Stimulated activated CD8-positive, alpha-beta memory T cell treated with anti-CD3 and anti-CD28 coated beads, Interleukin-15, amount 100 ng/mL, for 1 hour (primary cell): Measurements from ENCODE around the gene SPAAR.
"Not testable (repeated sequence)": the region's sequence is repeated elsewhere in the genome, so short reads cannot be mapped to it uniquely, and the experiment has no call there.

Experiments used
- DNase-seq: peaks from one replicate; pipeline ENCODE4 v3.0.0-alpha.2; 2020; ENCODE audit warnings: low read depth

The SPAAR gene

DNA sequence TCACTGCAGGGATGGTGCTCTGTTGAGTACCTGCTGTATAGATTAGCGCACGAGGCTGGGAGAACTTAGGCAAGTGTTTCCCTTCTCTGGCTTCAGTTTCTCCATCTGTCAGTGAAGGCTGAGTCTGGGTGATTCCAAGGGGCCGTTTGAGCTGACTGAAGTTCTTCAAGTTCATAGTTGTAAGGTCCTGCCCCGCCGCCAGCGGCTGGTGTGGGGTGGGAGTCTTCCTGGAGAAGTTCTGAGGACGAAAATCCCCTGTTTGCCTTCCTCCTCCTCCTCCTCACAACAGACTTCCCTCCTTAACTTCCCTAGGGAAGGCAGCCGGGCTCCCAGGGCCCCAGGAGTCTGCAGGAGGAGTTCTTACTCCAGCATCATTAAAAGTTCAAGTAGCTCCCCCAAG, 5.0 kb upstream of the SPAAR start:
- no peak for DNase-seq

DNA sequence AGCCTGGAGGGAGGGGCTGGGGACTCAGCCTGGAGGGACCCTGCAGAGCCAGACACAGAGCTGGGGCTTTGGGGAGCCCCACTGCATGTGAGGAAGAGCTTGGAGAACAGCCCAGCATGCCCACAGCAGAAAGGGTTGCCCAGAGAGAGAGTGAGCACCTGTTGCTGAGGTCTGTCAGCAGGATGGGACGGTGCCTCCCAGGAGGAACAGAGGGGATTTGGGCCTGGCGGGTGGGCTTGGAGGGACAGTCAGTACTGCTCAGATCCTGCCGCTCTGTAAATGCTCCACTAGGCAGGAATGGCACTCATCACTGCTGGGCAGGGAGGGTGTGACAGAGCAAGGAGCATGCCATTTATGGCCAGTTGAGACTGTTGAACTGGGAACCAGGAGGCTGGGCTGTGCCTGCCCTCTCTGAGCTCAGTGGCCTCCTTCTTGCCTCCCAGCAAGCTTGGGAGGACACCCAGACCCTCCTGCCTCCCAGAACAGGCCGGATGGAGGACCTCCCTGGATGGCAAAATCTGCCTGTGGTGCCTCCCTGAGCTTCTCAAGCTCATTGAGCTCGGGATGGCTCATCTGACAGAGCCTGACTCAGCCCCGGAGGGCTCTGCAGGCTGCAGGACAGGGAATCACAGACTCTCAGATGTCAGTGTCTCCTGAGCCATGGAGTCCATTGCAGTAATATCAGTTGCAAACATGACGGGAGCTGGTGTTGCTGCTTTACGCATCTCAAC, 4.1 kb upstream of the SPAAR start:
- DNase-seq, result no peak

DNA sequence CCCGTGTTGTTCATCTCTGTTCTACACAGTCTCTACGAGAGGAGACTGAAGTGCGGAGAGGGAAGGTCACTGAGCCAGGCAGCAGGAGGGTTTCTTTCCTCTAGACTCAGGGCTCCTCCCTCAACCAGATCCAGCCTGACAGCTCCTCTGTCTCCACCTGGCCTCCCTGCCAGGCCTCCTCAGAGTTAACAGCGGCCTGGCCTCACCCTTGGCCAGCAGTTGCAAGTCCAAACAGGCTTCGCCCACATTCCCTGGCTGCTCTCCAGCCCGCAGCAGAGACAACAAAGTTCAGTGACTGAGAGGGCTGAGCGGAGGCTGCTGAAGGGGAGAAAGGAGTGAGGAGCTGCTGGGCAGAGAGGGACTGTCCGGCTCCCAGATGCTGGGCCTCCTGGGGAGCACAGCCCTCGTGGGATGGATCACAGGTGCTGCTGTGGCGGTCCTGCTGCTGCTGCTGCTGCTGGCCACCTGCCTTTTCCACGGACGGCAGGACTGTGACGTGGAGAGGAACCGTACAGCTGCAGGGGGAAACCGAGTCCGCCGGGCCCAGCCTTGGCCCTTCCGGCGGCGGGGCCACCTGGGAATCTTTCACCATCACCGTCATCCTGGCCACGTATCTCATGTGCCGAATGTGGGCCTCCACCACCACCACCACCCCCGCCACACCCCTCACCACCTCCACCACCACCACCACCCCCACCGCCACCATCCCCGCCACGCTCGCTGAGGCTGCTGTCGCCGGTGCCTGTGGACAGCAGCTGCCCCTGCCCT, 3.2 kb upstream of the SPAAR start, which contains the start of gene HRCT1:
Gene HRCT1, plus strand, starts transcription at position 291 of the 768 bp plus-strand sequence. Its CDS starts 86 bp downstream, at position 377.
- no peak for DNase-seq

DNA sequence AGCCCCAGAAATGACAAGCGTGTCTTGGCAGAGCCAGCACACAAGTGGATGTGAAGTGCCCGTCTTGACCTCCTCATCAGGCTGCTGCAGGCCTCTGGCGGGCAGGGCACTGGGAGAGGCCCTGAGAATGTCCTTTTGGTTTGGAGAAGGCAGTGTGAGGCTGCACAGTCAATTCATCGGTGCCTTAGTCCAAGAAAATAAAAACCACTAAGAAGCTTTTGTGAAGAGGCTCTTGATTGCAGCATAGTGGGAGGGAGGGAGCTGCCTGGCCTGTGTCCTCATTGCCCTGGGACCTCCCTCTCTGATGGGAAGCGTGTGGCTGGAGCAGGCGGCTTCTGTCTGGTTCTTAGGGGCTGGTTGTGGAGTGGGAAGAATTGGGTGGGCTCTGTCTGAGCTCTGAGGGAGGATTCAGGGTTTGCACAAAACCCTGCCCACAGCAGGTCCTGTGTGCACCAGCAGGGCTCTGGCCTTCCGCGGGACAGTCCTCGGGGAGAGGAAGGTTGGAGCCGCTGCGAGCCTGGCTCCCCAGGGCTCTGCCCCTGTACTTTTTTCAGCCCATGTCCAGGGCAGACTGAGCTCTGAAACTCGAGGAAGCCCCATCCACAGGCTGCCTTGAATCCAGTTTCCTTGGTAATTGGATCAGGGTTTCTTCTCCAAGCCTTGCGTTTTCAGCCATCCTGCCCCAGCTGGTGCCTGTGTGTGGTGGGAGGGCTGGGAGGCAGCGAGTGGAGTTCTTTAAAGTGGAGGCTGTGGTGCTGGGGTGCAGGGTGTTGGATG, 2.2 kb upstream of the SPAAR start:
- no peak for DNase-seq

DNA sequence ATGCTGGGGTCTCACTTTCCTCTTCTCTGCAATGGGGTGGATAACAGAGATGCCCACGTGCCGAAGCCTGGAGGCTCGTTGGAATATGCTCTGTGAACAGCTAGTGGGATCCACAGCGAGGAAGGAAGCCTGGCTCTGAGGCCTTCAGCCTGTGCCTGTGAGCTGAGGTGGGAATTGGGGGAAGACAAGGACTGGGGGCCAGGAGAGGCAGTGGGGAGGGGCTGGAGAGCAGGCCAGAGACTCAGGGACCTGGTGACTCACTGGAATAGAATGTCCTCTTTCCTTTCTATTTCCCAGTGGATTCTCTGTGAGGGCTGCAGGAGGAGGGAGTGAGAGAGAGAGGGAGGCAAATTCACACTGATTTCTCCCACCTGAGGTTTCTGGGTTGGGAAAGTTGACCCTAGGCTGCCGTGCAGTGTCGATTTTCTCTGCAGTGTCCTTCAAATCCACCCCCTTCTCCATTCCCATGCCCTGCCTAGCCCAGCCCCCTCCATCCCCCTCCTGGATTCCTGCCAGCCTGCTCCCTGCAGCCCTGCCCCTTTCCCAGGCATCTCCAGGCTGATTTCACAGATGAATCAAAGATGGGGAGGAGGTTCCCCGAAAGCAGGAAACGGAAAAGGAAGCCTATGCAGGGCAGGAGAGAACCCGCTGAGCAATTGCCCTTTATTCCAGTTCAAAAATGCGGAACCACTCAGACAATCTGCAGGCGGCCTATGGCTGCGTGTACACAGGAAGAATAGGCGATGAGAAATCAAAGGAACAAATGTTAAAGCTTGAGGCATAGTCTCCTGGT, 1.4 kb upstream of the SPAAR start:
- DNase-seq, result no peak

DNA sequence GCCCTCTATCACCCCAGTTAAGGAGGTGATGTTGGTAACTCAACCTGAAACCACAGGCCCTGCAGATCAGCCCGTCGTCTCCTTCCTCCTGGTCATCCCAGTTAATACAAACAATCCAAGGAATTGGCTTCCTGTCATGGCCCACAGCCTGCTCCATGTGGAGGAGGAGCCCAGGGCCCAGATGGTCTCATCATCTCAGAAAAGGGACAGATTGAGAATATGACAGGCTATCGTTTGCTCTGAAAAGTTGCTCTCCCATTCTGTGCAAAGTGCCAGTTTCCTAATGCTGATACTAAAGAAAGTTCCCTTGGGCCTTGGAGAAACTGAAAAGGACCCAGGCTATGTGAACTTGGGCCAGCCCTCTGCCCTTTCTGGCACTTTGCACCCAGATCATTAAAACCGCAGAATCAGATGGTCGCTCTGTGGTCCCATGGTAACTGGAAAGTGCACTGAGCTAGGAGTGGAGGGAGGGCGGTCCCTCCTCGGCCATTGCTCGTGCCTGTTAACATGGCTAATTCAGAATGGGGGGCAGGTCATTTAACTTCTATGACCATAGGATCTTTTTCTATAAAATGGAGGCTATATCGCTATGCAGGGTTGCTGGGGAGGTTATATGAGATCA, 675 bp upstream of the SPAAR start:
- no peak for DNase-seq

DNA sequence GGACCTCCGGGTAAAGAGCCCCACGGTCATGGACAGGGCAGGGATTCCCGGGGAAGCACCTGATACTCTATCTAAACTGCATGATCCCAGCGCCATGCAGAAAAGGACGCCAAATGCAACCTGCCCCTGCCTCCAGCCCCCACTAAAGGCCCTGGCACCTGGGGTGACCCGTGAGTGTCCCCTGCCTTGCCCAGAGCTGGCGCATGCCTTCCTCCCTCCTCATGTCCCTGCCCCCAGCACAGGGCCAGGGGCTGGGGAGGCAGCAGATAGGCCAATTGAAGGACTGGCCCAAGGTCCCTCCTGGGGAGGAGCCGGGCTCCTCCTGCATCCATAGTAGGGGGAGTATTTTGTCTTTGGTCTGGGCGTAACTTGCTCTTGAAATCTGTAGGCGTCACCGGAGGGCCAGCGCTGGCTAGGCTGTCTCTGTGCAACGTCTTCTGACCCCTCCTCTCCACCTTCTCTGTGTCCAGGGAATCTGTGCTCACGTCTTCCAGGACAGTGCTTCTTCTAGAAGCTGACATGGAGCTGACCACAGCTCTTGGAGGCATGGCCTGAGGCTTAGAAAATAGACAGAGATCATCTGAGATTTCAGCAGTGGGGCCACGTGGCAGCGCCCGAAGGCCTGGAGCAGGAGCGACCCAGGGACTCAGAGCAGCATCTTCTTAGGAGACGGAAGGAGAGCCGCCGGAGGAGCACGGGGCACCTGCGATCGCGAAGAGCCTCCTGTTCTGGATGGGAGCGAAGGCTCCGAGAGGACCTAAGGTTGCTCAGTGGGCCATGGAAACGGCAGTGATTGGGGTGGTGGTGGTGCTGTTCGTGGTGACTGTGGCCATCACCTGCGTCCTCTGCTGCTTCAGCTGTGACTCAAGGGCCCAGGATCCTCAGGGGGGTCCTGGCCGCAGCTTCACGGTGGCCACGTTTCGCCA, 660 bp downstream of the SPAAR start:
- no peak for DNase-seq

DNA sequence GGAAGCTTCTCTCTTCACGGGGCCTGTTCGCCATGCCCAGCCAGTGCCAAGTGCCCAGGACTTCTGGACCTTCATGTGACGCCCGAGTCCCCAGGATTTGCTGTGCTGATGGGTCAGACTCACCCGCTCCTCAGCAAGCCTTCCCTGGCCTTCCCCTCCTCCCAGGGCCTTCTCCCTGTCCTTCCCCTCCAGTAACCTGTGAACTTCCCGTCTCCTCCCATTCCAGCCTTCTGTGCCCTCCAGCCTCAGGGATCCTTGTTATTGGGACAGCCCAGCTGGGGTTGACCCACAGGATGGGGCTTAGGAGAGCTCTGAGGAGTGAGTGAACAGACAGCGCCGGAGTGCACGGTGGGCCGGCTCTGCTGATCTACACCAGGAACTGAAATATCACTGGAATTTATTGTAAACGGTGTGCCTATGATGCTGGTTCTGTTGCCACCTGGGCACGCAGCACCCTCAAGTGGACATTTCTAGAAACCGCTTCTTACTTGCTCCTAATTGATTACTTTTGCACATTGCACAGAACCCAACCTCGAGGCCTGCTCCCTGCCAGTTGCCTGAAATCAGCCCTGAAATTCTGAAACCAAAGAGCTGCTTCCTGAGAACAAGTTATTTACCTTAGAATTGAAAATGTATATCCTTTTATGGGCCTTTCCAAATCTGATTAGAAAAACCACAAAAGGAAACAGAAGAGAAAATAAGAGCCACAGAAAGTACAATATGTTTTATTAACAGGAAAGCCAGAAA, 1.5 kb downstream of the SPAAR start:
- DNase-seq, result no peak

DNA sequence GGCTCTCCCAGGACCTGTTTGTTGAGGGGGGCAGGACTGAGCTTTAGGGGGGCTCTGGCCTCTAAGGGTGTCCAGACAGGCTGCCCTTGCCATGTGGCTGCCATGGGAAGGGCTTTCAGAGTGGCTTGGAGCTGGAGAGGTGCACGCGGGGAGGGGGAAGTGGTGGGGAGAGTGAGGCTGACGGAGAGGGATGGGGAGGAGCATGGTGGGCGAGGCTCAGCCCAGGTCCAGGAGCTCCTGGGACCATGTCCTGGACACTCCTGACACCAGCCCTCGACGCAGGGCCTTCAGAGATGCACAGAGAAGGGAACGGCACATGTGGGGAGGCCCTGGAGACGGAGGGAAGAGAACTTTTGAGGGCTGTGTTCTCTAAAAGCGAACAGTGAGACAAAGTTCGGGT, 2.4 kb downstream of the SPAAR start:
- DNase-seq, result no peak

DNA sequence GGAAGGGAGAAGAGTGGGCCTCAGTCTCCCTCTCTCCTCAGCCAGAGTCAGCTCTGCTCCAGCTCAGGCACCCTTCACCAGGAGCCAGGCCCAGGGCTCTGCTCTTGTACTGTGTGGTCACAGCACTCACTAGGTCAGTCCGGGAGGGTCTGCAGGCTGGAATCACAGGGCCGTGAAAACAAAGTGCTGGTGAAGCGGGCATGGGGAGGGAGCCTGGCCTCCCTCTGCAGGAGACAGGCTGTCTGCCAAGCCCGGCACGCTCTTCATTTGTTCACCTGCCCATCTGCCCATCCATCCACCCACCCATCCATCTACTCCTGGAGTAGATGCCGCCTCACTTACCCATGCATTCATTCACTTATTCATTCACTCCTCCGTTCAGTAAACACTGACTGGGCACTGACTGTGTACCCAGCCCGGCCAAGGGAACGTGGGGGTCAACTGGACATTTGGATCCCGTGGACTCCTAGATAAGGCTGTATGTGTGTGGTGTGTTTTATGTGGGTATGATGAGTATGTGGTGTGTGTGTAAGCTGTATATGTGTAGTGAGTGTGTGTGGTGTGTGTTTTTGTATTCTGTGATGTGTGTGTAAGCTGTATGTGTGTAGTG, 3.6 kb downstream of the SPAAR start:
- no peak for DNase-seq

DNA sequence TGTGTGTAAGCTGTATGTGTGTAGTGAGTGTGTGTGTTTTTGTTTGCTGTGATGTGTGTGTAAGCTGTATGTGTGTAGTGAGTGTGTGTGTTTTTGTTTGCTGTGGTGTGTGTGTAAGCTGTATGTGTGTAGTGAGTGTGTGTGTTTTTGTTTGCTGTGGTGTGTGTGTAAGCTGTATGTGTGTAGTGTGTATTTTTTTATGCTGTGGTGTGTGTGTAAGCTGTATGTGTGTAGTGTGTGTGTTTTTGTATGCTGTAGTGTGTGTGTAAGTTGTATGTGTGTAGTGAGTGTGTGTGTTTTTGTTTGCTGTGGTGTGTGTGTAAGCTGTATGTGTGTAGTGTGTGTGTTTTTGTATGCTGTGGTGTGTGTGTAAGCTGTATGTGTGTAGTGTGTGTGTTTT, 4.1 kb downstream of the SPAAR start:
- DNase-seq, result not testable (repeated sequence)

DNA sequence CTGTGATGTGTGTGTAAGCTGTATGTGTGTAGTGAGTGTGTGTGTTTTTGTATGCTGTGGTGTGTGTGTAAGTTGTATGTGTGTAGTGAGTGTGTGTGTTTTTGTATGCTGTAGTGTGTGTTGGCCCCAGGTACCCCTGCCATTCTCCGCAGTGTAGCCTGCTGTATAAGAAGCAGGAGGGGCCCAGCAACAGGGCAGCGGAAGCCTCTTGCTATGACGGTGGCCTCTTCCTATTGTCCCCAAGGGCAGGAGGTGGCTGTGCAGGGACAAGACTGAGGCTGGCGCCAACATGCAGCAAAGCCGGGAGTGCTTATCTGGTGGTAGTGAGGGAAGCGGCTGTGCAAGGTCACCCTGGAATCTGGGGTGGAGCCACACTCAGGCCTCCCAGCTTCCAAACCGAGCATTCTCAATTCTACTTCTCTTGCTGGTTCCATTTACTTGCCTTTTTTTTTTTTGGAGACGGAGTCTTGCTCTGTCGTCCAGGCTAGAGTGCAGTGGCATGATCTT, 5.1 kb downstream of the SPAAR start:
- no peak for DNase-seq

DNA sequence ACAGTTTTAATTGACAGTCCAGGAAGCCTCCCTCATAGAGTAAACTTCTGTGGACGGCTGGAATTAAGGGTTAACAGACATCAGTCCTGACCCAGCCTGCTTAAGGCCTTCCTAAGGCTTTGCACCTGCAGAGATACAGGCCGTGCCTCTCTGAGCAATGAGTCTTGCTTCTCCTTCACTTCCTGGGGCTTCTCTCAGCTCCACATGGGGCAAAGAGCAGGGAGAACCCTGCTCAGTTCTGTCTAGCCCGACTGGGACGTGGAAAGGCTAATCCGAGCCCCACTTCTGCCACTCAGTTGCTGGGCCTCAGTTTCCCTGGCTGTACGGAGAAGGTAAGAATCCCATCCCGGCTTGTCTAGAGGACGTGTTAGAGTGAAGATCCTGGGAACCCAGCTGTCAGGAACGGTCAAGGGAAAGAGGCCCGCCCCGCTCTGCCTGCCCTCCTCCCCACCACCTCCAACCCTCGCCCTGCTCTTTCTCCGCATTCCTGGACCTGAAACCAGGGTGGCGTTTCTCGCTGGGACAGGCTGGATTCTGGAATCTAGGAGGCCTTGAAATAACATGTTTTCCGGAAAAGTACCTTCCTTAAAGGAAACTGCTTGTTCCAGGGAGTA, 6.5 kb downstream of the SPAAR start:
- no peak for DNase-seq

DNA sequence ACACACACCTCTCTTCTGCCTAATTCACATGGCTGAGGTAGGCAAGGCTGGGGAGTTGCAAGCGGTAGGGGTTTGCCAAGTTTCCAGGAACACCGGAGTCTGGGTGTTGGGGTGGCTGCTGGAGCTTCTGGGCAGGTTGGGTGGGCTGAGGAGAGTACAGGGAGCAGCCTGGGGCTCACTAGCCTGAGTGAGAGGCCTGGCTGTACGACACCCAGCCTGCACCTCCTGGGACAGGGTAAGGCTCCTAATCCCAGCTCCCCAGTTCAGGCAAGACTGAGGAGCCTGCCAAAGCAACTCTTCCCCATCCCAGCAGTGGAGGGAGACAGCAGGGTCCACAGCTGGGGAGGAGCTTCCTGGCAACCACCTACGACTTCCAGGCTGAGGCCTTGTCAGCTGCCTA, 8.0 kb downstream of the SPAAR start:
- no peak for DNase-seq

DNA sequence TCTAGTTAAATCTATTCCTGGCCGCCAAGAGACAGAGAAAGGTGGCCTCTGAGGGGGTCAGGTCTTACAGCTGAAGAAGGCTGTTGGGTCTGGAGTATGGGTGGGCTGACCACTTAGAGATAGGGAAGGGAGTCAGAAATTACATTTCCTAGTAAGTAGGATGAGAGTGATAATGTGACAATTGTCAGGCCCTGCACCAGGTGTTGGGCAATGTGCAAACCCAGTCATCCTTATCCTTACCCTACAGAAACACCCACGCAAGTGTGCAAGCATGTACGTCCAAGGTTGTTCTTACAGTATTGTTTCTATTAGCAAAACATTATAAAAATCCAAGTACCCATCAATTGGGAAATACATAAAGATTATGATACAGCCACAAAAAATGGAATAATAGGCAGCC, 9.5 kb downstream of the SPAAR start:
- no peak for DNase-seq

DNA sequence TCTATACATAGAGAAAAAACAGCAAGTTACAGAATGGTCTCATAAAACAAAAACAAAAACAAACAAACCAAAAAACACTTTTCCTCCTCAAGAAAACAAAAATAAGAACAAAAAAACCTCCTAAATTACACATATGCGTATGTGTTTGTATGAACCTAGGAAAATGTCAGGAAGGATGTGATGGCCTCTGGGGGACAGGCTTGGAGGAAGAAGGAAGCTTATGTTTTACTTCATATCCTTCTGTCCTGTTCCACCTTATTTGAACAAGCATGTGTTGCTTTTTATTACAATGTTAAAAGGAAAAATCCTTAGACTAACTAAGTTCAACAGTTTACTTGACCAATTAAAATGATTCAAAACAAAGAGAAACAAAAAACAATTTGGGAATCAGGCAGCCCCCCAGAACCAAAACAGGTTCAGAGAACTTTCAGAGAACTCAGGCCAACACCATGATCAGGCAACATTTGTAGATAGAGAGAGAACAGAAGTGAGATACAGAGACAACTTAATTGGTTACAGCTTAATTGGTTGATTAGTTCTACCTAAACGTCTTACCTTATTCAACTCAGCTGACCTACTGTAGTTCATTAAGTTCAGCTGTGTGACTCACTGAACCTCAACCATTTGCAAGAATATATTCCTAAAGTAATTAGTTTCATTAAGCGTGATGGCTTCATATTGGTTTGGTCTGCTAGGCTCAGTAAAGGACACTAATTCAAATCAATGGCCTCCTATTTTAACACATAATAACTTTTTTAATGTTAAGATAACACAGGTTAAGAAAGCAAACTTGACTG, 10.1 kb downstream of the SPAAR start:
- DNase-seq, result no peak

DNA sequence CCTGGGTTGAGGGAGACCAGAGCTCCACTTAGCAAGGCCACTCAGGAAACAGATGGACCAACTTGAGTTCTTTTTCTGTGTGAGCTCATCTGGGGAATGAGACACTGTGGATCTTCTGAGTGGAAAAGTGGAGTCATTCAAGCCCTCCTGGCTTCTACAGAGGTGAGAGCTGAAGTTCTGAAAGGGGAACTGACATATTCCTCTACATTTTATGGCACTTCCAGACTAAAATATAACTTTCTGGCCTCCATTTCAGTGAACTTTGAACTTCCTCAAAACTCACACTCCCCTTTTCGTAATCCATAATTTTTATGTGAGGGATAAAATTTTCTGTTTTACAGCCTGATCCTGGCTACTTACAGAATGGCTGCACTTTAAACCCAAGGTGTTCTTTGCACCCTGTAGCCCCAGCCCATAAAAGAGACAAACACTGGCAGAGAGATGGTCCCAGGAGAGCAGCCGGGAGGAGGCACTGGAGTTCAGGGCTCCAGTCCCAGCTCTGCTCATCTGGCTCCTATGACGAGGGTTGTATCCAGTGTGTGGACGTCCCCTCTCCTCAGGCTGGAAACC, 10.8 kb downstream of the SPAAR start:
- no peak for DNase-seq

DNA sequence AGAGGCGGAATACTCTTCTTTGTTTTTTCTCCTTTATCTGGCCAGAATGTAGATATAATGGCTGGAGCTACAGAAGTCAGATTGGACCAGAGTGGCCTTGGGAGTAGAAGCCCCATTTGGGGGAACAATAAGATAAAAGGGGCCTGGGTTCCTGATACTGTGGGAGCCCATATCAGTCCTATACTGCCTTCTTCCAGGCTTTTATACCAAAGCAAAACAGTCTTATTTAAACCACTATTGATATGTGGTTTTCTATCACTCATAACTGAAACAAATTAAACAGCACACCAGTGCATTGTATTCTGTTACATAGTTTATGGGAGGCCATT, 14.3 kb downstream of the SPAAR start:
- DNase-seq, result no peak
